Activated naive CD4-positive, alpha-beta T cell treated with anti-CD3 and anti-CD28 coated beads, Interleukin-2, amount 50 U/mL, for 24 hours (primary cell): ENCODE measurements around the gene SAE1.
A peak's percentile ranks its signal among the peaks of the same experiment; 100 is the strongest.
"Not testable (repeated sequence)": the region's sequence is repeated elsewhere in the genome, so short reads cannot be mapped to it uniquely, and the experiment has no call there.

Experiments
- H3K27ac Mint-ChIP-seq: one replicate; pipeline ENCODE4 v1.8.0; 2021; ENCODE audit warnings: mild to moderate bottlenecking, mixed read lengths
- H3K27me3 Mint-ChIP-seq: one replicate; pipeline ENCODE4 v1.8.0; 2021; ENCODE audit warnings: mixed read lengths
- H3K36me3 Mint-ChIP-seq: one replicate; pipeline ENCODE4 v1.8.0; 2021; ENCODE audit warnings: mixed read lengths
- H3K4me1 Mint-ChIP-seq: one replicate; pipeline ENCODE4 v1.8.0; 2021; ENCODE audit warnings: mixed read lengths
- H3K4me3 Mint-ChIP-seq: one replicate; pipeline ENCODE4 v1.8.0; 2021; ENCODE audit warnings: mild to moderate bottlenecking, mixed read lengths
- H3K9me3 Mint-ChIP-seq: one replicate; pipeline ENCODE4 v1.8.0; 2021; ENCODE audit warnings: mixed read lengths

SAE1 gene

GRCh38 chr19:47099576-47100050 is 31.0 kb upstream of the SAE1 start:
- no peaks in the 10 kb centered on the region for H3K27me3 Mint-ChIP-seq
- no peak overlapping the region for H3K4me3 Mint-ChIP-seq
- no peaks in the 10 kb centered on the region for H3K36me3 Mint-ChIP-seq
- H3K4me1 Mint-ChIP-seq: peaks cover 64% of the 10 kb centered on the region
- no peak overlapping the region for H3K27ac Mint-ChIP-seq
- no peaks in the 10 kb centered on the region for H3K9me3 Mint-ChIP-seq

GRCh38 chr19:47100290-47100689 is 30.3 kb upstream of the SAE1 start:
- Mint-ChIP-seq H3K27ac (peak overlapping the region; percentile 15), H3K36me3 (no peaks in the 10 kb centered on the region), H3K27me3 (no peaks in the 10 kb centered on the region), H3K9me3 (no peaks in the 10 kb centered on the region), H3K4me3 (no peak overlapping the region), H3K4me1 (peaks cover 60% of the 10 kb centered on the region)

GRCh38 chr19:47101116-47101515 is 29.5 kb upstream of the SAE1 start:
- H3K9me3 Mint-ChIP-seq, H3K27me3 Mint-ChIP-seq, H3K4me3 Mint-ChIP-seq, H3K27ac Mint-ChIP-seq, H3K36me3 Mint-ChIP-seq: not testable (repeated sequence)
- H3K4me1 Mint-ChIP-seq: peaks cover 58% of the 10 kb centered on the region

GRCh38 chr19:47102346-47103060 is 28.1 kb upstream of the SAE1 start:
- Mint-ChIP-seq H3K36me3 (no peaks in the 10 kb centered on the region), H3K9me3 (no peaks in the 10 kb centered on the region), H3K27me3 (no peaks in the 10 kb centered on the region), H3K27ac (no peak overlapping the region), H3K4me3 (peak overlapping the region; percentile 26), H3K4me1 (peaks cover 62% of the 10 kb centered on the region)

GRCh38 chr19:47104680-47105079 is 26.0 kb upstream of the SAE1 start:
- peaks cover 73% of the 10 kb centered on the region for H3K4me1 Mint-ChIP-seq
- no peaks in the 10 kb centered on the region for H3K9me3 Mint-ChIP-seq
- no peaks in the 10 kb centered on the region for H3K27me3 Mint-ChIP-seq
- no peak overlapping the region for H3K4me3 Mint-ChIP-seq
- no peak overlapping the region for H3K27ac Mint-ChIP-seq
- peaks cover 3% of the 10 kb centered on the region for H3K36me3 Mint-ChIP-seq

GRCh38 chr19:47105874-47106273 is 24.8 kb upstream of the SAE1 start:
- Mint-ChIP-seq H3K9me3 (no peaks in the 10 kb centered on the region), H3K4me3 (no peak overlapping the region), H3K36me3 (peaks cover 12% of the 10 kb centered on the region), H3K27me3 (no peaks in the 10 kb centered on the region), H3K4me1 (peaks cover 72% of the 10 kb centered on the region), H3K27ac (peak overlapping the region; percentile 53)

GRCh38 chr19:47106821-47107201 is 23.8 kb upstream of the SAE1 start:
- Mint-ChIP-seq H3K4me1 (peaks cover 71% of the 10 kb centered on the region), H3K27me3 (no peaks in the 10 kb centered on the region), H3K9me3 (no peaks in the 10 kb centered on the region), H3K36me3 (peaks cover 13% of the 10 kb centered on the region), H3K27ac (peak overlapping the region; percentile 87), H3K4me3 (peak overlapping the region; percentile 53)

GRCh38 chr19:47107202-47107952 is 23.3 kb upstream of the SAE1 start:
- Mint-ChIP-seq H3K4me3 (peak overlapping the region; percentile 53), H3K27ac (peak overlapping the region; percentile 87), H3K4me1 (peaks cover 66% of the 10 kb centered on the region), H3K27me3 (no peaks in the 10 kb centered on the region), H3K36me3 (peaks cover 13% of the 10 kb centered on the region), H3K9me3 (no peaks in the 10 kb centered on the region)

- no peaks in the 10 kb centered on the region for H3K9me3 Mint-ChIP-seq
- H3K27ac Mint-ChIP-seq: peak overlapping the region; percentile 87
- peaks cover 58% of the 10 kb centered on the region for H3K4me1 Mint-ChIP-seq
- no peaks in the 10 kb centered on the region for H3K27me3 Mint-ChIP-seq
- H3K4me3 Mint-ChIP-seq: peak overlapping the region; percentile 53
- H3K36me3 Mint-ChIP-seq: peaks cover 13% of the 10 kb centered on the region
Measured at GRCh38 chr19:47107953-47108746, 22.5 kb upstream of the SAE1 start.

GRCh38 chr19:47109177-47109540 is 21.5 kb upstream of the SAE1 start:
- no peaks in the 10 kb centered on the region for H3K27me3 Mint-ChIP-seq
- H3K36me3 Mint-ChIP-seq: peaks cover 13% of the 10 kb centered on the region
- H3K4me1 Mint-ChIP-seq: peaks cover 62% of the 10 kb centered on the region
- no peaks in the 10 kb centered on the region for H3K9me3 Mint-ChIP-seq
- peak overlapping the region; percentile 98 for H3K4me3 Mint-ChIP-seq
- peak overlapping the region; percentile 99 for H3K27ac Mint-ChIP-seq

GRCh38 chr19:47109541-47110375 is 20.9 kb upstream of the SAE1 start:
- H3K4me3 Mint-ChIP-seq: peak overlapping the region; percentile 98
- peaks cover 13% of the 10 kb centered on the region for H3K36me3 Mint-ChIP-seq
- no peaks in the 10 kb centered on the region for H3K9me3 Mint-ChIP-seq
- H3K4me1 Mint-ChIP-seq: peaks cover 62% of the 10 kb centered on the region
- H3K27me3 Mint-ChIP-seq: no peaks in the 10 kb centered on the region
- H3K27ac Mint-ChIP-seq: peak overlapping the region; percentile 99

GRCh38 chr19:47110521-47111005 is 20.1 kb upstream of the SAE1 start:
- Mint-ChIP-seq H3K4me1 (peaks cover 60% of the 10 kb centered on the region), H3K36me3 (peaks cover 13% of the 10 kb centered on the region)

GRCh38 chr19:47111006-47111621 is 19.5 kb upstream of the SAE1 start:
- peak overlapping the region; percentile 98 for H3K4me3 Mint-ChIP-seq
- H3K4me1 Mint-ChIP-seq: peaks cover 54% of the 10 kb centered on the region
- H3K27me3 Mint-ChIP-seq: no peaks in the 10 kb centered on the region
- H3K36me3 Mint-ChIP-seq: peaks cover 13% of the 10 kb centered on the region
- H3K9me3 Mint-ChIP-seq: no peaks in the 10 kb centered on the region
- H3K27ac Mint-ChIP-seq: peak overlapping the region; percentile 99

More at GRCh38 chr19:47110521-47111005, 20.1 kb upstream of the SAE1 start:
- Mint-ChIP-seq H3K27ac (peak overlapping the region; percentile 99), H3K27me3 (no peaks in the 10 kb centered on the region), H3K4me3 (peak overlapping the region; percentile 98), H3K9me3 (no peaks in the 10 kb centered on the region)

- H3K36me3 Mint-ChIP-seq: peaks cover 13% of the 10 kb centered on the region
- H3K27me3 Mint-ChIP-seq: no peaks in the 10 kb centered on the region
- H3K4me3 Mint-ChIP-seq: peak overlapping the region; percentile 98
- H3K4me1 Mint-ChIP-seq: peaks cover 48% of the 10 kb centered on the region
- H3K27ac Mint-ChIP-seq: peak overlapping the region; percentile 99
- H3K9me3 Mint-ChIP-seq: no peaks in the 10 kb centered on the region
Measured at GRCh38 chr19:47111682-47112165, 18.9 kb upstream of the SAE1 start.
